Measurements from ENCODE around the gene ZNF385D. TPM values are rescaled to one million over a fixed set of nuclear protein-coding genes. Genes with fewer than 3 reads are reported as not detected.

ZNF385D gene
- total RNA-seq, 1 experiment from 2014 or later, result not detected

DNA sequence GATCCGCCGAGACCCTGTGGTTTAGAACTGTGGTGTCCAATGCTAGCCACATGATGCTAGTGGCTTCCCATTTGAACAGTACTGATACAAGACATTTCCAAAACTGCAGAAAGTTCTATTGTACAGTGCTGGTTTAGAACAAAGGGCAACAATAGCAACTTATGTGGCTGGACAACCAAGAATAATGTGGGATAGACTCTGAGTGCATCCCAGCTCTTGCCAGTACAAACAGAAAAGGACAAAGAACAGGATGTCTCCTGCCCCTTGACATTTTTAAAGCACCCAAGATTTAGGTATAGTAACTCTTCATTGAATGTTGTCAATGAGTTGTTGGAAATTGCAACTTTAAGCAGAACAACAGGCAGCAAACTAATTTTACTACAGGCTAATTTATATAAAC is 107.3 kb downstream of the ZNF385D start:
- H3K9me3 Mint-ChIP-seq (ENCODE audit: low read depth, unreplicated experiment), result peaks cover 5% of the 10 kb centered on the region
- intact Hi-C loops (cut with micrococcal nuclease; ENCODE audit: unreplicated experiment), result no loop called here
- H3K27me3 Mint-ChIP-seq (ENCODE audit: unreplicated experiment), result no peaks in the 10 kb centered on the region
- no peak overlapping the region for H3K4me3 Mint-ChIP-seq (ENCODE audit: low read depth, unreplicated experiment)
- BruUV-seq (replicated peaks), result no TSS peak
- no peaks in the 10 kb centered on the region for H3K36me3 Mint-ChIP-seq (ENCODE audit: insufficient read depth, unreplicated experiment)
- TF ChIP-seq, protein P1, sequence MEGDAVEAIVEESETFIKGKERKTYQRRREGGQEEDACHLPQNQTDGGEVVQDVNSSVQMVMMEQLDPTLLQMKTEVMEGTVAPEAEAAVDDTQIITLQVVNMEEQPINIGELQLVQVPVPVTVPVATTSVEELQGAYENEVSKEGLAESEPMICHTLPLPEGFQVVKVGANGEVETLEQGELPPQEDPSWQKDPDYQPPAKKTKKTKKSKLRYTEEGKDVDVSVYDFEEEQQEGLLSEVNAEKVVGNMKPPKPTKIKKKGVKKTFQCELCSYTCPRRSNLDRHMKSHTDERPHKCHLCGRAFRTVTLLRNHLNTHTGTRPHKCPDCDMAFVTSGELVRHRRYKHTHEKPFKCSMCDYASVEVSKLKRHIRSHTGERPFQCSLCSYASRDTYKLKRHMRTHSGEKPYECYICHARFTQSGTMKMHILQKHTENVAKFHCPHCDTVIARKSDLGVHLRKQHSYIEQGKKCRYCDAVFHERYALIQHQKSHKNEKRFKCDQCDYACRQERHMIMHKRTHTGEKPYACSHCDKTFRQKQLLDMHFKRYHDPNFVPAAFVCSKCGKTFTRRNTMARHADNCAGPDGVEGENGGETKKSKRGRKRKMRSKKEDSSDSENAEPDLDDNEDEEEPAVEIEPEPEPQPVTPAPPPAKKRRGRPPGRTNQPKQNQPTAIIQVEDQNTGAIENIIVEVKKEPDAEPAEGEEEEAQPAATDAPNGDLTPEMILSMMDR (IDR thresholded peaks at IDR 0.05; ENCODE audit: unreplicated experiment), result no peak
- no peak overlapping the region for H3K27ac Mint-ChIP-seq (ENCODE audit: unreplicated experiment)
- no peak for DNase-seq
- CTCF ChIA-PET, result no interaction called here
- no peaks in the 10 kb centered on the region for H3K4me1 Mint-ChIP-seq (ENCODE audit: low read depth, unreplicated experiment)

DNA sequence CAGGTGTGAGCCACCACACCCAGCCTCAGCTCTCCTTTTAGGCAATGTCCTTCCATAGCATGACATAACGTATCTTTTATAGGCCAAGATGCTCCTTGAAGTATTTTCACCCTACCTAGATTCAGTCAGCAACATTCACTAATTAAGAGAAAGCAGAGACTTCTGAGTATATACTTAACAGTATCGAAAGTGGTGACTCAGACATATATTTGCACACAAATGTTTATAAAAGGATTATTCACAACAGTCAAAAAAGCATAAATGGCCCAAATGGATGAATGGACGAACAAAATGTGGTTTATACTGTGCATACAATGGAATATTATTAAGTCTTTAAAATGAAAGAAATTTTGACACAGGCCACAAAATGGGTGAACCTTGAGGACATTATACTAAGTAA is 108.6 kb downstream of the ZNF385D start:
- H3K4me1 Mint-ChIP-seq (ENCODE audit: low read depth, unreplicated experiment), result no peaks in the 10 kb centered on the region
- no peaks in the 10 kb centered on the region for H3K36me3 Mint-ChIP-seq (ENCODE audit: insufficient read depth, unreplicated experiment)
- no peaks in the 10 kb centered on the region for H3K27me3 Mint-ChIP-seq (ENCODE audit: unreplicated experiment)
- no peak for DNase-seq
- no TSS peak for BruUV-seq (replicated peaks)
- CTCF ChIA-PET, result no interaction called here
- H3K4me3 Mint-ChIP-seq (ENCODE audit: low read depth, unreplicated experiment), result no peak overlapping the region
- intact Hi-C loops (cut with micrococcal nuclease; ENCODE audit: unreplicated experiment), result no loop called here
- TF ChIP-seq, protein P1 (IDR thresholded peaks at IDR 0.05; ENCODE audit: unreplicated experiment), result no peak
- no peak overlapping the region for H3K27ac Mint-ChIP-seq (ENCODE audit: unreplicated experiment)
- no peaks in the 10 kb centered on the region for H3K9me3 Mint-ChIP-seq (ENCODE audit: low read depth, unreplicated experiment)

DNA sequence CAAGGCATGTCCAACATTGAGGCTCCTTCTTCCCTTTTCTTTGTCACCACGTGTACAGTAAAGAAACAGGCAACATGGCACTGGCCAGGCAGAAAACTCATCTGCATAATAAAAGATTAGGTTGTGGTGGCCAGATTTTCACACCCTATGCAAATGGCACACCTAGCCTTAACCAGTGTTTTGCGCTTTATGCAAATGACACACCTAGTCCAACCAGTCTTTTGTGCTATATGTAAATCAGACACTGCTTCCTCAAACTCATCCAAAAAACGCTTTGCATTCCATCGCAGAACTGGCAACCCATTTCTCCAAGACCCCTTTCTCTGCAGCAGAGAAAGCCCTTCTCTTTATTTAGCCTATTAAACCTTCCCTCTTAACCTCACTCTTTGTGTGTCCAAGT is 109.1 kb downstream of the ZNF385D start:
- H3K27ac Mint-ChIP-seq (ENCODE audit: unreplicated experiment), result no peak overlapping the region
- H3K36me3 Mint-ChIP-seq (ENCODE audit: insufficient read depth, unreplicated experiment), result no peaks in the 10 kb centered on the region
- no peaks in the 10 kb centered on the region for H3K9me3 Mint-ChIP-seq (ENCODE audit: low read depth, unreplicated experiment)
- no peak for DNase-seq
- H3K4me3 Mint-ChIP-seq (ENCODE audit: low read depth, unreplicated experiment), result no peak overlapping the region
- BruUV-seq (replicated peaks), result no TSS peak
- CTCF ChIA-PET, result no interaction called here
- TF ChIP-seq, protein P1 (IDR thresholded peaks at IDR 0.05; ENCODE audit: unreplicated experiment), result no peak
- no peaks in the 10 kb centered on the region for H3K4me1 Mint-ChIP-seq (ENCODE audit: low read depth, unreplicated experiment)
- H3K27me3 Mint-ChIP-seq (ENCODE audit: unreplicated experiment), result no peaks in the 10 kb centered on the region
- intact Hi-C loops (cut with micrococcal nuclease; ENCODE audit: unreplicated experiment), result no loop called here

DNA sequence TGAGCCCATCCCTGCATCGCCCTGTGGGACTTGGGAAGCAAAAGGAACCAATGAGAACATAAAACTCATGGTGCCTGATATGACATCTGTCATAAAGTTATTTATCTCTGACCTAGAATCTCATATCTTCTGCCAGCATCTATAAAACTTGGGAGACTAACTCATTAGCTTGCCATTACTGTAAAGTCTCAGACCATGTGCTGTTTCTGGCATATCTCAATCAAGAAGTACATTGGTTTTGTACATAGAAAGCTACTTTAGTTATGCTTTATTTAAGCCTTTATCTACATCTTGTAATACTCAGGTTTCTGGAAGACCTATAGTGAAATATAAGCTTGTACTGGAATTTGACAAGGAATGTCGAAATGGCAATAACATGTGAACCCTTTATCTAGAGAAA is 112.5 kb downstream of the ZNF385D start:
- CTCF ChIA-PET, result interaction anchor here (0.6 kb wide), 1 partner anchor 17 kb away, joined by 3 read pairs; no protein-coding TSS in a partner anchor
- no TSS peak for BruUV-seq (replicated peaks)
- H3K9me3 Mint-ChIP-seq (ENCODE audit: low read depth, unreplicated experiment), result no peaks in the 10 kb centered on the region
- no peak overlapping the region for H3K27ac Mint-ChIP-seq (ENCODE audit: unreplicated experiment)
- no peaks in the 10 kb centered on the region for H3K4me1 Mint-ChIP-seq (ENCODE audit: low read depth, unreplicated experiment)
- no peaks in the 10 kb centered on the region for H3K36me3 Mint-ChIP-seq (ENCODE audit: insufficient read depth, unreplicated experiment)
- no peaks in the 10 kb centered on the region for H3K27me3 Mint-ChIP-seq (ENCODE audit: unreplicated experiment)
- no peak for DNase-seq
- TF ChIP-seq, protein P1 (IDR thresholded peaks at IDR 0.05; ENCODE audit: unreplicated experiment), result no peak
- H3K4me3 Mint-ChIP-seq (ENCODE audit: low read depth, unreplicated experiment), result no peak overlapping the region
- intact Hi-C loops (cut with micrococcal nuclease; ENCODE audit: unreplicated experiment), result no loop called here
